Endothelial cell of umbilical vein (primary cell): ENCODE measurements around the gene DNAH3. TPM values are rescaled to one million over a fixed set of nuclear protein-coding genes. Genes with fewer than 3 reads are reported as not detected.

ENCODE experiments used
- BruUV-seq: library from RNA; stranded (reverse); fragments of 400-500 nt; replicated peaks from 2 replicates; lab custom pipeline; 2021; lab: Mats Ljungman, UMichigan
- CTCF ChIA-PET: fragments of 300-600, 350-600 bp; sonication (Branson Sonifier 250); formaldehyde crosslinking; loops from one replicate; lab custom pipeline; 2021; ENCODE audit warnings: antibody characterized with exemption, inconsistent platforms; lab: Charles Lee
- POLR2A ChIA-PET: fragments of 300-600, 350-600 bp; sonication (Branson Sonifier 250); formaldehyde crosslinking; loops from one replicate; lab custom pipeline; 2021; ENCODE audit warnings: antibody characterized with exemption, inconsistent platforms; lab: Charles Lee
- DNase-seq: peaks from one replicate; pipeline ENCODE4 v3.0.0-alpha.2; 2011; ENCODE audit warnings: low read depth, low spot score
- FAIRE-seq: peaks from 2 replicates; lab custom pipeline; 2011; peaks lifted over from hg19 to GRCh38; lab: Jason Lieb, UNC
- H2AFZ ChIP-seq: 2 replicates; pipeline ENCODE4 v1.6.0; 2012; ENCODE audit warnings: low read depth, low read length, control low read depth, inconsistent platforms
- H3K27ac ChIP-seq: 2 replicates; pipeline ENCODE4 v1.5.1; 2011; ENCODE audit warnings: low read depth, mild to moderate bottlenecking, control low read depth, low read length, moderate library complexity; ENCODE audit not compliant: insufficient read depth
- H3K27me3 ChIP-seq, 2 experiments: 2 replicates each; pipeline versions ENCODE4 v1.6.0 to v1.6.1; 2011; ENCODE audit warnings: low read length in 2 of 2, mixed read lengths in 1 of 2; ENCODE audit not compliant: control insufficient read depth in 2 of 2, insufficient read depth in 2 of 2
- H3K36me3 ChIP-seq, 2 experiments: 2 replicates in 1 of 2; 3 replicates in 1 of 2; pipeline ENCODE4 v1.5.1; 2011; ENCODE audit warnings: low read length in 2 of 2, mild to moderate bottlenecking in 1 of 2, moderate library complexity in 1 of 2; ENCODE audit not compliant: control insufficient read depth in 2 of 2, insufficient read depth in 2 of 2; ENCODE audit errors: extremely low read depth in 1 of 2
- H3K4me1 ChIP-seq: 3 replicates; pipeline ENCODE4 v1.5.1; 2011; ENCODE audit warnings: mild to moderate bottlenecking, low read length; ENCODE audit not compliant: control insufficient read depth, insufficient read depth; ENCODE audit errors: extremely low read depth
- H3K4me2 ChIP-seq: 2 replicates; pipeline ENCODE4 v1.6.1; 2011; ENCODE audit warnings: low read length, control low read depth, mixed read lengths; ENCODE audit not compliant: insufficient read depth
- H3K4me3 ChIP-seq, 3 experiments: fragments of 200-600 bp in 1 of 3; sonication (generic), shearing (Covaris generic) in 1 of 3; replicated peaks in 1 of 3; 2 replicates each; pipeline ENCODE4 v1.5.1; 2011 to 2016; ENCODE audit warnings: control low read depth in 3 of 3, low read length in 3 of 3, mild to moderate bottlenecking in 2 of 3, inconsistent platforms in 1 of 3, low read depth in 1 of 3, moderate library complexity in 1 of 3; ENCODE audit not compliant: insufficient read depth in 1 of 3
- H3K79me2 ChIP-seq: 2 replicates; pipeline ENCODE4 v1.6.0; 2012; ENCODE audit warnings: low read length, inconsistent platforms; ENCODE audit not compliant: control insufficient read depth, insufficient read depth
- H3K9ac ChIP-seq: replicated peaks from 2 replicates; pipeline ENCODE3; 2011; ENCODE audit warnings: low read length, control low read depth; ENCODE audit not compliant: insufficient read depth; ENCODE audit errors: extremely low read depth
- H3K9me1 ChIP-seq: replicated peaks from 3 replicates; pipeline ENCODE4 v1.6.0; 2011; ENCODE audit warnings: mild to moderate bottlenecking, low read length; ENCODE audit not compliant: control insufficient read depth, insufficient read depth; ENCODE audit errors: extremely low read depth
- H3K9me3 ChIP-seq: replicated peaks from 2 replicates; pipeline ENCODE4 v1.5.1; 2012; ENCODE audit warnings: low read length, inconsistent platforms; ENCODE audit not compliant: control insufficient read depth, insufficient read depth
- H4K20me1 ChIP-seq: replicated peaks from 2 replicates; pipeline ENCODE3; 2011; ENCODE audit warnings: mild to moderate bottlenecking, low read length; ENCODE audit not compliant: control insufficient read depth, insufficient read depth; ENCODE audit errors: extremely low read depth
- CTCF ChIP-seq, 2 donors: IDR thresholded peaks; 1 replicate in 1 of 2; 2 replicates in 1 of 2; pipeline ENCODE4 v1.5.1; 2011; ENCODE audit warnings: low read length in 2 of 2, mild to moderate bottlenecking in 2 of 2, moderate library complexity in 2 of 2, control low read depth in 1 of 2, inconsistent platforms in 1 of 2, low read depth in 1 of 2; ENCODE audit not compliant: insufficient read depth in 1 of 2; ENCODE audit errors: extremely low read depth in 1 of 2
- EZH2 ChIP-seq: IDR thresholded peaks from 2 replicates; pipeline ENCODE4 v1.6.1; 2012; ENCODE audit warnings: borderline replicate concordance, low read depth, mild to moderate bottlenecking, moderate library complexity, low read length, inconsistent platforms; ENCODE audit not compliant: severe bottlenecking
- FOS ChIP-seq: IDR thresholded peaks from 2 replicates; pipeline ENCODE4 v1.6.1; 2011; ENCODE audit warnings: mild to moderate bottlenecking, low read length, moderate library complexity, borderline replicate concordance; ENCODE audit not compliant: insufficient read depth
- GATA2 ChIP-seq: IDR thresholded peaks from 2 replicates; pipeline ENCODE4 v1.7.0; 2011; ENCODE audit warnings: low read depth, mild to moderate bottlenecking, moderate library complexity, mixed read lengths, low read length; ENCODE audit not compliant: insufficient read length, insufficient read depth
- JUN ChIP-seq: IDR thresholded peaks from 2 replicates; pipeline ENCODE4 v1.6.1; 2011; ENCODE audit warnings: borderline replicate concordance, low read depth; ENCODE audit not compliant: insufficient read length, insufficient read depth
- MAX ChIP-seq: IDR thresholded peaks from 2 replicates; pipeline ENCODE4 v1.6.1; 2011; ENCODE audit not compliant: insufficient read depth, insufficient read length
- MYC ChIP-seq: IDR thresholded peaks from one replicate; pipeline ENCODE4 v1.6.1; 2011; ENCODE audit warnings: mild to moderate bottlenecking, low read depth, low read length
- POLR2A ChIP-seq: IDR thresholded peaks from 2 replicates; pipeline ENCODE4 v1.6.1; 2012; ENCODE audit warnings: low read depth, mild to moderate bottlenecking, control low read depth, low read length
- POLR2AphosphoS5 ChIP-seq: IDR thresholded peaks from 2 replicates; pipeline ENCODE4 v1.6.1; 2012; ENCODE audit warnings: low read depth, mild to moderate bottlenecking, control low read depth, low read length, moderate library complexity; ENCODE audit not compliant: insufficient read depth
- dilution Hi-C: fragments of 300-500 bp; cut with MboI; formaldehyde crosslinking; loops from one replicate; pipeline ENCODE4 v1.15.0; 2019; ENCODE audit warnings: low sequenced_read_pairs; ENCODE audit not compliant: extremely low pct_ligation_motif_present
- intact Hi-C: fragments of 100-400 bp; cut with micrococcal nuclease; formaldehyde crosslinking; loops from one replicate; pipeline ENCODE4 v1.10.0; 2022
- polyA plus RNA-seq, 4 experiments: library from polyadenylated mRNA; depleted of rRNA in 3 of 4; stranded (reverse) in 3 of 4; unstranded in 1 of 4; fragments of >200 nt; gene quantifications; 2 replicates each; pipeline versions ENCODE4 v1.2.1 to v1.2.3, GENCODE V29; 2011 to 2012; ENCODE audit warnings: missing spikeins in 1 of 4
- total RNA-seq: library from RNA; stranded (reverse); gene quantifications from 2 replicates; pipeline ENCODE4 v1.2.3, GENCODE V29; 2021

DNAH3 gene
- total and polyA plus RNA-seq, 2 donors (not counting 3 experiments of a cell fraction or from before 2014, with no cell fraction given): not detected

DNA sequence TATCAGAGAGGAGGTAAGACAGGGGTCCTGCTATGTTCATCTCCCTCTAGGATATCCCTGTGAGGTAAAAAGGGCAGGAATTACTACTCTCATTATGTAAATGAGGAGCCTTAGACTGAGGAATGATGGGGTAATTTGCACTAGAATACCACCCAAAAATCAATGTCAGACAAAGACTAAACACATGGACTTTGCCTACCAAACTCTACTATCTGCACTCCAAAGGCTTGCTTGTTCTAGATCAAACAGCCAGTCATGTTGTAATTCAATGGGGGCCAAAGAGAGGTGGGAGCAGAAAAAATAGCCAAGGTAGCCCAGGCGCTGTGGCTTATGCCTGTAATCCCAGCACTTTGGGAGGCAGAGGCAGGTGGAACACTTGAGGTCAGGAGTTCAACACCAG, 129.3 kb downstream of the DNAH3 start:
- TF ChIP-seq MAX (no peak), GATA2 (no peak), CTCF (IDR thresholded peaks at IDR 0.05; ENCODE audit: extremely low read depth in 1 of 2, insufficient read depth in 1 of 2, low read depth in 1 of 2, low read length in 2 of 2) (no peak), MYC (no peak), FOS (no peak), JUN (no peak), POLR2A (no peak), POLR2AphosphoS5 (no peak), EZH2 (no peak)
- no peaks in the 10 kb centered on the region for H3K79me2 ChIP-seq
- POLR2A ChIA-PET: no interaction called here
- dilution Hi-C loops: no loop called here
- H3K4me2 ChIP-seq: no peak overlapping the region
- H3K9ac ChIP-seq: no peak overlapping the region
- no peaks in the 10 kb centered on the region for H4K20me1 ChIP-seq
- CTCF ChIA-PET: no interaction called here
- no peaks in the 10 kb centered on the region for H3K9me3 ChIP-seq
- no peak overlapping the region for H3K4me3 ChIP-seq
- H3K27ac ChIP-seq: no peak overlapping the region
- no TSS peak for BruUV-seq
- FAIRE-seq (no peak), DNase-seq (no peak)
- no peaks in the 10 kb centered on the region for H3K36me3 ChIP-seq
- H3K27me3 ChIP-seq: no peaks in the 10 kb centered on the region
- intact Hi-C loops: no loop called here
- H3K9me1 ChIP-seq: no peaks in the 10 kb centered on the region
- no peaks in the 10 kb centered on the region for H3K4me1 ChIP-seq
- no peak overlapping the region for H2AFZ ChIP-seq
